ENCODE measurements around the gene GKN1. TPM values are rescaled to one million over a fixed set of nuclear protein-coding genes. Genes with fewer than 3 reads are reported as not detected.

GKN1 gene
- total RNA-seq, 1 donor from 2014 or later, result not detected

DNA sequence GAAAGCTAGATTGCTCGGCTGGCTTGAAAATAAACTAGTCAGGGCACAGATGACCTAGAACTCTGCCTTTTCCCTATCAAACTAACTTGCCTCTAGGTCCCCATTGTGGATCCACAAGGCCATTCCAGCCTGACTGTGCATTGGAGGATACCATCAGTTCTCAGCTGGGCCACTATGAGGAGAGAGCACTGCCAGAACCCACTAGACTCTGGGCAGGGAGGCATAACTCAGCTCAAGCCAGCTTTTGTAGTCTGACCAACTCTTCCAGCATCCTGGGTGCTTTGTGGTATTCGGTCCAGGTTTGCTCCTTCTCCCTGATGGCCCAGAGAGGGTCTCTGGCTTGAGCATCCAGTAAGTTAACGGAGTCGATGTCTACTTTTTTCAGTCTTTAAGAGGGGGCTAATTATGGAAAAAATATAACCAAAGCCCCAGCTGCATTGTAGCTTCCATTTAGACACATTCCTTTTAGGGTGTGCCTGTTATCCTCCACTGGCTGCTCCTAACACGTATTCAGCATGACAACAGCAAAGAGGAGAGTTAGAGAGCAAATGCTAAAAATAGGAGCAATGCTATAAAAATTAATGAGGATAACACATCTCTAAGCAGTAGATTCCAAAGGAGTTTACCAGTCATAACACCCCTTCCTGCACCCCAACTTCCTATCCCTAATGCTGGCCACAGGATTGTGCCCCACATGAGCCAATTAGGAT, 36.9 kb upstream of the GKN1 start:
- H3K27me3 Mint-ChIP-seq, result peaks cover 22% of the 10 kb centered on the region
- H3K4me3 Mint-ChIP-seq (ENCODE audit: low read depth), result no peak overlapping the region
- H3K27ac Mint-ChIP-seq, result no peak overlapping the region
- DNase-seq (ENCODE audit: low spot score, unreplicated experiment), result no peak
- no peak for TF ChIP-seq CTCF (IDR thresholded peaks at IDR 0.05; ENCODE audit: unreplicated experiment)
- no peaks in the 10 kb centered on the region for H3K36me3 Mint-ChIP-seq (ENCODE audit: insufficient read depth)
- H3K9me3 Mint-ChIP-seq (ENCODE audit: low read depth), result peaks cover 18% of the 10 kb centered on the region
- H3K4me1 Mint-ChIP-seq (ENCODE audit: low read depth), result no peaks in the 10 kb centered on the region

DNA sequence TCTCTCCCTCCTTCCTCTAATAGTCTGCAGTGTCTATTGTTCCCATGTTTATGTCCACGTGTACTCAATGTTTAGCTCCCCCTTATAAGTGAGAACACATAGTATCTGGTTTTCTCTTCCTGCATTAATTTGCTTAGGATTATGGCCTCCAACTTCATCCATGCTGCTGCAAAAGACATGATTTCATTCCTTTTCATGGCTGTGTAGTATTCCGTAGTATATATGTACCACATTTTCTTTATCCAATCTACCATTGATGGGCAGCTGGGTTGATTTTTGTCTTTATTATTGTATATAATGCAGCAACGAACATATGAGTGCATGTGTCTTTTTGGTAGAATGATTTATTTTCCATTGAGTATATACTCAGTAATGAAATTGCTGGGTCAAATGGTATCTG, 35.5 kb upstream of the GKN1 start:
- no peak for DNase-seq (ENCODE audit: low spot score, unreplicated experiment)
- H3K27ac Mint-ChIP-seq, result no peak overlapping the region
- peaks cover 21% of the 10 kb centered on the region for H3K27me3 Mint-ChIP-seq
- TF ChIP-seq CTCF (IDR thresholded peaks at IDR 0.05; ENCODE audit: unreplicated experiment), result no peak
- peaks cover 18% of the 10 kb centered on the region for H3K9me3 Mint-ChIP-seq (ENCODE audit: low read depth)
- H3K36me3 Mint-ChIP-seq (ENCODE audit: insufficient read depth), result no peaks in the 10 kb centered on the region
- no peak overlapping the region for H3K4me3 Mint-ChIP-seq (ENCODE audit: low read depth)
- no peaks in the 10 kb centered on the region for H3K4me1 Mint-ChIP-seq (ENCODE audit: low read depth)

GRCh38 chr2:68939962-68940361, 34.5 kb upstream of the GKN1 start:
- Mint-ChIP-seq H3K36me3 (ENCODE audit: insufficient read depth) (no peaks in the 10 kb centered on the region), H3K4me3 (ENCODE audit: low read depth) (no peak overlapping the region), H3K4me1 (ENCODE audit: low read depth) (no peaks in the 10 kb centered on the region), H3K9me3 (ENCODE audit: low read depth) (peaks cover 18% of the 10 kb centered on the region), H3K27ac (no peak overlapping the region), H3K27me3 (peaks cover 21% of the 10 kb centered on the region)
- TF ChIP-seq CTCF (IDR thresholded peaks at IDR 0.05; ENCODE audit: unreplicated experiment), result no peak
- no peak for DNase-seq (ENCODE audit: low spot score, unreplicated experiment)

GRCh38 chr2:68940369-68940768, 34.1 kb upstream of the GKN1 start:
- no peak for TF ChIP-seq CTCF (IDR thresholded peaks at IDR 0.05; ENCODE audit: unreplicated experiment)
- Mint-ChIP-seq H3K4me3 (ENCODE audit: low read depth) (no peak overlapping the region), H3K27ac (no peak overlapping the region), H3K27me3 (peaks cover 21% of the 10 kb centered on the region), H3K4me1 (ENCODE audit: low read depth) (no peaks in the 10 kb centered on the region), H3K9me3 (ENCODE audit: low read depth) (peaks cover 18% of the 10 kb centered on the region), H3K36me3 (ENCODE audit: insufficient read depth) (no peaks in the 10 kb centered on the region)
- no peak for DNase-seq (ENCODE audit: low spot score, unreplicated experiment)

DNA sequence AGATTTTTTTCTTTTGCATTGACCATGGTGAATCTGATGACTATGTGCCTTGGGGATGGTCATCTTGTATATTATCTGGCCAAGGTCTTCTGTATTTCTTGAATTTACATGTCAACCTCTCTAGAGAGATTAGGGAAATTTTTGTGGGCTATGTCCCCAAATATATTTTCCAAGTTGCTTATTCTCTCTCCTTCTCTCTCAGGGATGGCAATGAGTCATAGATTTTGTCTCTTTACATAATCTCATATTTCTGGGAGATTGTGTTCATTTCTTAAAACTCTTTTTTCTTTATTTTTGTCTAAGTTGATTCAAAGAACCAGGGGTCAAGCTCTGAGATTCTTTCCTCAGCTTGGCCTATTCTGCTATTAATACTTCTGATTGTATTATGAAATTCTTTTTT, 31.6 kb upstream of the GKN1 start:
- Mint-ChIP-seq H3K4me1 (ENCODE audit: low read depth) (no peaks in the 10 kb centered on the region), H3K36me3 (ENCODE audit: insufficient read depth) (no peaks in the 10 kb centered on the region), H3K9me3 (ENCODE audit: low read depth) (peaks cover 20% of the 10 kb centered on the region), H3K4me3 (ENCODE audit: low read depth) (no peak overlapping the region), H3K27ac (no peak overlapping the region), H3K27me3 (peaks cover 11% of the 10 kb centered on the region)
- no peak for TF ChIP-seq CTCF (IDR thresholded peaks at IDR 0.05; ENCODE audit: unreplicated experiment)
- no peak for DNase-seq (ENCODE audit: low spot score, unreplicated experiment)

Measured in progenitor cell of endocrine pancreas (in vitro differentiated cells).